ACC112 (cell line): ENCODE measurements around the gene PTPRR.
A peak's percentile ranks its signal among the peaks of the same experiment; 100 is the strongest.

Experiments used
- H2AFZ ChIP-seq: fragments of 200-600 bp; sonication (generic); one replicate; pipeline ENCODE4 v1.6.0; 2017; ENCODE audit warnings: antibody characterized with exemption, low read length; ENCODE audit not compliant: unreplicated experiment
- H3K27ac ChIP-seq: fragments of 200-600 bp; sonication (generic); 2 replicates; pipeline ENCODE4 v1.5.1; 2014; ENCODE audit warnings: low read depth, mild to moderate bottlenecking, antibody characterized with exemption, low read length, moderate library complexity
- H3K27me3 ChIP-seq: fragments of 200-600 bp; sonication (generic); 2 replicates; pipeline ENCODE4 v1.6.1; 2014; ENCODE audit warnings: mild to moderate bottlenecking, antibody characterized with exemption, low read length, moderate library complexity, mixed read lengths; ENCODE audit not compliant: insufficient read depth
- H3K36me3 ChIP-seq: fragments of 200-600 bp; sonication (generic); 2 replicates; pipeline ENCODE4 v1.6.1; 2016; ENCODE audit warnings: mild to moderate bottlenecking, antibody characterized with exemption, low read length, moderate library complexity, mixed read lengths; ENCODE audit not compliant: insufficient read depth
- H3K4me1 ChIP-seq: fragments of 200-600 bp; sonication (generic); one replicate; pipeline ENCODE4 v1.6.1; 2016; ENCODE audit warnings: low read length, mixed read lengths; ENCODE audit not compliant: insufficient read depth, unreplicated experiment, control insufficient read depth
- H3K4me3 ChIP-seq: fragments of 200-600 bp; sonication (generic); 2 replicates; pipeline ENCODE4 v1.5.1; 2014; ENCODE audit warnings: mild to moderate bottlenecking, low read depth, low read length
- H3K79me2 ChIP-seq: fragments of 200-600 bp; sonication (generic); one replicate; pipeline ENCODE4 v1.6.0; 2016; ENCODE audit warnings: low read length; ENCODE audit not compliant: control insufficient read depth, unreplicated experiment, insufficient read depth

Gene PTPRR

GRCh38 chr12:70920251-70920851, at the start of gene PTPRR:
Gene PTPRR (minus strand): TSS chr12:70920738. CDS start chr12:70920390, 348 bp downstream.
- peak within 1 kb of the TSS; percentile 61 for H3K4me3 ChIP-seq

GRCh38 chr12:70966996-70967790, 46.7 kb upstream of the PTPRR start:
- Histone ChIP-seq H3K27me3 (no peaks in the 10 kb centered on the region), H3K4me3 (no peak overlapping the region), H3K4me1 (peaks cover 8% of the 10 kb centered on the region), H3K79me2 (no peaks in the 10 kb centered on the region), H3K27ac (no peak overlapping the region), H2AFZ (no peak overlapping the region), H3K36me3 (no peaks in the 10 kb centered on the region)

More at GRCh38 chr12:70920251-70920851, at the start of gene PTPRR:
- Histone ChIP-seq H3K36me3 (no peaks in the 10 kb centered on the region), H2AFZ (no peak within 1 kb of the TSS), H3K79me2 (no peaks in the 10 kb centered on the region), H3K27me3 (peaks cover 65% of the 10 kb centered on the region), H3K4me1 (no peaks in the 10 kb centered on the region), H3K27ac (no peak within 1 kb of the TSS)

GRCh38 chr12:70966046-70966445, 45.5 kb upstream of the PTPRR start:
- H3K27me3 ChIP-seq: no peaks in the 10 kb centered on the region
- no peak overlapping the region for H3K4me3 ChIP-seq
- no peak overlapping the region for H2AFZ ChIP-seq
- H3K27ac ChIP-seq: no peak overlapping the region
- H3K79me2 ChIP-seq: no peaks in the 10 kb centered on the region
- H3K36me3 ChIP-seq: no peaks in the 10 kb centered on the region
- H3K4me1 ChIP-seq: peaks cover 3% of the 10 kb centered on the region

GRCh38 chr12:70964867-70965510, 44.5 kb upstream of the PTPRR start:
- no peak overlapping the region for H3K4me3 ChIP-seq
- no peaks in the 10 kb centered on the region for H3K4me1 ChIP-seq
- no peak overlapping the region for H2AFZ ChIP-seq
- no peaks in the 10 kb centered on the region for H3K36me3 ChIP-seq
- H3K79me2 ChIP-seq: no peaks in the 10 kb centered on the region
- no peak overlapping the region for H3K27ac ChIP-seq
- H3K27me3 ChIP-seq: no peaks in the 10 kb centered on the region

- Histone ChIP-seq H3K27me3 (no peaks in the 10 kb centered on the region), H3K4me1 (no peaks in the 10 kb centered on the region), H3K27ac (no peak overlapping the region), H3K4me3 (no peak overlapping the region), H3K79me2 (no peaks in the 10 kb centered on the region), H2AFZ (no peak overlapping the region), H3K36me3 (no peaks in the 10 kb centered on the region)
These were observed 42.6 kb upstream of the PTPRR start for GRCh38 chr12:70963081-70963660.

GRCh38 chr12:70962226-70962794, 41.8 kb upstream of the PTPRR start:
- H3K4me3 ChIP-seq: no peak overlapping the region
- H3K36me3 ChIP-seq: no peaks in the 10 kb centered on the region
- no peak overlapping the region for H3K27ac ChIP-seq
- peak overlapping the region; percentile 1 for H2AFZ ChIP-seq
- H3K27me3 ChIP-seq: no peaks in the 10 kb centered on the region
- H3K4me1 ChIP-seq: no peaks in the 10 kb centered on the region
- H3K79me2 ChIP-seq: no peaks in the 10 kb centered on the region

- Histone ChIP-seq H2AFZ (no peak overlapping the region), H3K27me3 (no peaks in the 10 kb centered on the region), H3K27ac (no peak overlapping the region), H3K79me2 (no peaks in the 10 kb centered on the region), H3K4me3 (no peak overlapping the region), H3K4me1 (no peaks in the 10 kb centered on the region), H3K36me3 (no peaks in the 10 kb centered on the region)
These were observed 39.9 kb upstream of the PTPRR start for GRCh38 chr12:70960484-70960883.

GRCh38 chr12:70955415-70955814, 34.9 kb upstream of the PTPRR start:
- H3K27ac ChIP-seq: no peak overlapping the region
- H3K4me3 ChIP-seq: no peak overlapping the region
- no peaks in the 10 kb centered on the region for H3K36me3 ChIP-seq
- peaks cover 5% of the 10 kb centered on the region for H3K4me1 ChIP-seq
- no peaks in the 10 kb centered on the region for H3K79me2 ChIP-seq
- no peaks in the 10 kb centered on the region for H3K27me3 ChIP-seq
- no peak overlapping the region for H2AFZ ChIP-seq

GRCh38 chr12:70950451-70950850, 29.9 kb upstream of the PTPRR start:
- no peaks in the 10 kb centered on the region for H3K36me3 ChIP-seq
- H3K27me3 ChIP-seq: no peaks in the 10 kb centered on the region
- no peak overlapping the region for H3K4me3 ChIP-seq
- H3K79me2 ChIP-seq: no peaks in the 10 kb centered on the region
- H2AFZ ChIP-seq: no peak overlapping the region
- H3K27ac ChIP-seq: no peak overlapping the region
- H3K4me1 ChIP-seq: peaks cover 11% of the 10 kb centered on the region

- H2AFZ ChIP-seq: peak overlapping the region; percentile 43
- no peak overlapping the region for H3K4me3 ChIP-seq
- no peaks in the 10 kb centered on the region for H3K79me2 ChIP-seq
- H3K4me1 ChIP-seq: peaks cover 11% of the 10 kb centered on the region
- H3K36me3 ChIP-seq: no peaks in the 10 kb centered on the region
- no peaks in the 10 kb centered on the region for H3K27me3 ChIP-seq
- no peak overlapping the region for H3K27ac ChIP-seq
These were observed 28.4 kb upstream of the PTPRR start for GRCh38 chr12:70948976-70949336.
